Glomerular visceral epithelial cell (primary cell): ENCODE data around the gene PLEKHG2.
"Not testable (repeated sequence)": the region's sequence is repeated elsewhere in the genome, so short reads cannot be mapped to it uniquely, and the experiment has no call there.

Experiments
- DNase-seq: peaks from one replicate; pipeline ENCODE4 v3.0.0-alpha.2; 2016; ENCODE audit errors: extremely low spot score

The PLEKHG2 gene

GRCh38 chr19:39445196-39446111 lies 33.0 kb downstream of the PLEKHG2 start, which contains the start of gene SUPT5H:
SUPT5H (plus strand) TSS chr19:39445582; CDS start chr19:39445891, 309 bp downstream.
- peak; percentile 98 for DNase-seq

GRCh38 chr19:39446365-39447084 lies 34.1 kb downstream of the PLEKHG2 start:
- no peak for DNase-seq

GRCh38 chr19:39448271-39448670 lies 35.8 kb downstream of the PLEKHG2 start:
- peak; percentile 72 for DNase-seq

- no peak for DNase-seq
These were observed 36.8 kb downstream of the PLEKHG2 start for GRCh38 chr19:39449116-39449797.

- not testable (repeated sequence) for DNase-seq
These were observed 38.8 kb downstream of the PLEKHG2 start for GRCh38 chr19:39451257-39451656.

- no peak for DNase-seq
These were observed 50.9 kb downstream of the PLEKHG2 start for GRCh38 chr19:39463403-39463802.

- no peak for DNase-seq
These were observed 53.7 kb downstream of the PLEKHG2 start for GRCh38 chr19:39465956-39466747.

GRCh38 chr19:39467941-39468340 lies 55.5 kb downstream of the PLEKHG2 start:
- DNase-seq, result no peak

GRCh38 chr19:39469036-39469435 lies 56.6 kb downstream of the PLEKHG2 start:
- no peak for DNase-seq

GRCh38 chr19:39469567-39469966 lies 57.1 kb downstream of the PLEKHG2 start:
- DNase-seq, result no peak

- no peak for DNase-seq
These were observed 58.4 kb downstream of the PLEKHG2 start for GRCh38 chr19:39470724-39471339.

- no peak for DNase-seq
These were observed 59.5 kb downstream of the PLEKHG2 start for GRCh38 chr19:39471756-39472536.

- no peak for DNase-seq
These were observed 60.4 kb downstream of the PLEKHG2 start for GRCh38 chr19:39472746-39473442.

GRCh38 chr19:39473443-39473960 lies 61.0 kb downstream of the PLEKHG2 start:
- DNase-seq, result no peak

GRCh38 chr19:39474139-39474620 lies 61.7 kb downstream of the PLEKHG2 start:
- peak; percentile 37 for DNase-seq

- DNase-seq, result no peak
These were observed 63.3 kb downstream of the PLEKHG2 start for GRCh38 chr19:39475748-39476147.
